Stimulated activated CD4-positive, alpha-beta T cell treated with anti-CD3 and anti-CD28 coated beads, Interleukin-1b, Interleukin-23, amount 100 ng/mL, for 48 hours (primary cell): ENCODE results near the gene PREX1.
A peak's percentile ranks its signal among the peaks of the same experiment; 100 is the strongest.
"Not testable (repeated sequence)": the region's sequence is repeated elsewhere in the genome, so short reads cannot be mapped to it uniquely, and the experiment has no call there.

Experiments
- DNase-seq: peaks from one replicate; pipeline ENCODE4 v3.0.0-alpha.2; 2020

Gene PREX1

DNA sequence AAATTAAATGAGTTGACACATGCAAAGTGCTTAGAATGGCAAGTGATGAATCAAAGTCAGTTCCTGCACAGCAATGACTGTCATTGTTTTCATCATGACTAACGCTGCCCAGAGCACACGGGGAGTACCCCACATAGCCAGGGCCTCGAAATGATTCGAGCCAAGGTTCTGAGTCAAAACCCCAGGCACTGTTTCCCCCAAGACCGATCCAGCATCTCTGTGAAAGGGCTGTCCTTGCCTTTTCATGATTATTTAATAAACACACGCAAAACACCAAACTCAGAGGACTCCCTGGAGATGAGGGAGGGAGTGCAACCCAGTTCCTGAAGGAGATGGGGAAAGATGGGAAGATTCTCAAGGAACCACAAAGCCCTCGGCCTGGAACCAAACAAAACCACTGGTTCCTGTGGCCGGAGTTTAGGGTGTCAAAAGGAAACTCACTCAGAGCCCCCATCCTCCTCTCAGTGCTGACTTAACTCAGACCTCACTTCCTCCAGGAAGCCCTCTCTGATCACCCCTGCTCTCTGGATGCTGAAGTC lies 3.8 kb downstream of the PREX1 start:
- DNase-seq = peak; percentile 82

DNA sequence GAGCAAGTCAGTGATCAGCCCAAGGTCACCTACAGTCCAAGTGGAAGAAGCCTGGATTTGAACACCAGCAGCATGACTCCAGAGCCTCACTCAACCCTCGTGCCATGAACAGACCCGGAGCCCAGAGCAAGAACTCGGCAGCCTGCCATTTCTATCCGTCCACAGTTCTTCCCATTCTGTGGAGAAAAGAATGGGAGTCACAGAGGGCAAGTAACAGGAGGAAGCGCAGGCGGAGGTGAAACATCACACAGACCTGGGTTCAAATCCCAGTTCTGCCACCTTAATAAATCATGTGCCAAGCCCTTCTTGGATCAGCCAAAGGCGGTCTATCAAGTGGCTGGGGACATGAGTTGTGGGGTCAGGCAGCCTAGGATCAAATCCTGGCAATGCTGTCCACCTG lies 4.3 kb downstream of the PREX1 start:
- DNase-seq = no peak

DNA sequence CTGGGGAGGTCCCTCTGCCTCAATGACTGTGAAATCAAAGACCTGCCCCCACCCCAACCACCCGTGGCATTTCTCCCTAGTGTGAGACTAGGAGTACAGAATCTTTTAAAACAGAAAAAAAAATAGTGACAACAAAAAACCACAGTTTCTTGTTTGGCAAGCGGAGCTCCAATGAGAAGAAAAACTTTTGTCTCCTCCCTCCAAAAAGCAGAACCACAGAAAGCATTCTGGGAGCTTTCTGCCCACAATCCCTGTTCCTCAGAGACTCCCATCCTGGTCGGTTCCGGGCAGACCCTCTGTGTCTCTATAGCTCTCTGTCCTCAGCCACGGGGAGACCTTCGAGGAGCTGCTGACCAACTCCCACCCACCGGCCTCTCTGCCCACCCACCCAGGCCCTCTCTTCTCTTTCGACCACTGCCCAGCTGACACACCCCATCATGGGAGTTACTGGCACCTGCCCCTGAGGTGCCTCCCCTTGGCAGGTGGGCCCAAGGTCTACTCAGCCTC lies 4.9 kb downstream of the PREX1 start:
- no peak for DNase-seq

DNA sequence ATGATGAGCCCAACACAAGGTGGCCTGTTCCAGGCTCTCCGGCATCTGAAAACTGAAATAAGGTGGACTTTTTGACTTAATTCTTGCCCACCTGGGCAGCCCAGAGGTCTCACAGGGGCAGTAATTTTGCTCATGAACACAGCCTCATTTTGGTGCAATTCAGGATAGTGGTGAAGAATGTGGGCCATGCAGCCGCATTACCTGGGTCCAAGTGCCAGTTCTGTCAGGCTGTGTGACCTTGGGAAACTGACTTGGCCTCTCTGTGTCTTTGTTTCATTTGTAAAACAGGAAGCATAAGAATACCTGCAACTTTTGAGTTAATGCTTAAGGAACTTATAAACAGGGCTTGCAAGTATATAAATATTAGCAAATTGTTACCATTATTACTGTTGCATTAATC lies 5.6 kb downstream of the PREX1 start:
- no peak for DNase-seq

DNA sequence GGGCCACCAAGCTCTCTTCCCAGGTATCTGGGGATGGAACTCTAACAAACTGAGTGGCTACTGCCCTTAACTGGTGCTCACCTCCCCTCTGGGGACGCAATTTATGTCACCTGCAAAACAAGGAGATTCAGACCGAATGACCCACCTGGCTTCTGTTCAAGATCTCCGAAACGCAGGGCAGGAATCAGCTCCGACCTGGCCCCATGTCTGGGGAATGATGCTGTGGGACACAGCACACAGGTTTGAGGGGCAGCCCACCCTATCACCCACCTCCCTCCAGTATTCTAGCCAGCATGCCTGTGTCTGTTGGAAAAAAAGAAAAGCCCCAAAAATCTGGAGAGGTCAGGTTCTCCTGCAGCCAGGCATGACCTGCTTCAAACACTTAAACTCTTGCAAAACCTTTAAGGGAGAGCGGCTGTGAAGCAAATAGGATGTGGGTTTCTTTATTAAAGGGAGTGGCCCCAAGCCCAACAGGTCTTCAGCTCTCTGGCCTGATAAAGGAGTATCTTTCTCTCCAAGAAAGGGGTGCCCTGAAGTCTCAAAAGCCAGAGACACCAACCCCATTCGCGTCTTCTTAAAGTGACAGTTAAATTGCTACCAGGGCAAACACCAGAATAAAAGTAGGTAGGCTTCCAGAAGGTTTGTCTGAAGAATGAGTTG lies 6.4 kb downstream of the PREX1 start:
- DNase-seq = no peak

DNA sequence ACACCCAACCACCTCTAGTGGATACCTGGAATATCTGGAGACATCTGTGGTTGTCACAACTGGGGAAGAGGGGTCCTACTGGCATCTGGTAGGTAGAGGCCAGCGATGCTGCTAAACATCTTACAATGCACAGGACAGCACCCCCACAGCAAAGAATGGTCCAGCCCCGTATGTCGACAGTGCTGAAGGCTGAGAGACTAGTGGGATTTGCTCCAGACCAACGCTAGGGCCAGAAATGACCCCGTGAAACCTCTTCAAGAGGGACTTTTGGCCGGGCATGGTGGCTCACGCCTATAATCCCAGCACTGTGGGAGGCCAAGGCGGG lies 7.2 kb downstream of the PREX1 start:
- DNase-seq = no peak

DNA sequence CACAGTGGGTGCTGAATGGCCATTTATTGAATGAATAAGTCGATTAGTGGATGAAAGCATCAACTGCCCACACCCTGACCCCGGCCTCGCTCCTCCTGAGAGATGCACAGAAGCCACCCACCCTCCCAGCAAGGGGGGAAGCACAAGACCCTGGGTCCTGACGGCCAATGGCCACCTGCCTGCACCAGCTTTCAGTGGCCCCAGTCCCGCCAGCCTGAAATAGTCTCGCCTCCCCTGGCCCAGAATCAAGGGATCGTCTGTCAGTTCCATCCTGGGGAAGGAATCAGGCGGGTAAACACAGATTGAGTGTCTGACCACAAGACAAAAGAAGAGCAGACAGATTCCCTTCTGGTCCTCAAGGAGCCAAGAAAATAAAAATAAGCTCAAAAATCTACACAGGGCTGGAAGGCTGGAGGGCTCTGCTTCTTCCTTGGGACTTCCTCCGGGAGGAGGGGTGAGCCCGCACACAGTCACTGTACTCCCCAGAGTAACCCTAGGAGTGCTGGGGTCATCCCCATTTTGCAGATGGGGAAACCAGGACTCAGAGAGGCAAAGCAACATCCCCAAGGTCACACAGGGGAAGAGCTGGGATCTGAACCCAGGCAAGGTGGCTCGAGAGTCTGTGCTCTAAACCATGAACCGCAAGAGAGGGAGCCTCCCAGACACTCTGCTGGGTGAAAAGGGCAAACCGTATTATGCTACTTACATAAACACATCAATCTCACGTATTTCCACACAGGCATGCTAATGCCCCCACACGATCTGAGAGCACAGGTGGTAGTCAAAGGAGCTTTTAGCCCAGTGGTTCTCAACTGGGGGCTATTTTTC lies 7.8 kb downstream of the PREX1 start:
- DNase-seq = no peak

DNA sequence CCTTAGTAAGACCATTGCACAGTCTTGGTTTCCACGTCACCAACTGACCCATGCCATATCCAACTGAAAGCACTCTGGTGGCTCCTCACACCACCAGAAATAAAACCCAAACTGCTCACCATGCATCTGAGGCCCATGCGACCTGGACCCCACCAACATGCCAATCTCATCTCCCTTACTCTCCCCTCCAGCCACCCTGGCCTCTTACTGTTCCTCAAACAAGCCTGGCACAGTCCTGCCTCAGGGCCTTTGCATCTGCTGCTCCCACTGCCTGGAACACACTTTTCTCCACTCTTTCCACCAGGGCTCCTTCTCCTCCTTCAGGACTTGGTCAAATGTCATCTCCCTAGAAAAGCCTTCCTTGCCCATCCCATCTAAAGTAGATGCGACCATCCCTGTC lies 8.7 kb downstream of the PREX1 start:
- DNase-seq = no peak

DNA sequence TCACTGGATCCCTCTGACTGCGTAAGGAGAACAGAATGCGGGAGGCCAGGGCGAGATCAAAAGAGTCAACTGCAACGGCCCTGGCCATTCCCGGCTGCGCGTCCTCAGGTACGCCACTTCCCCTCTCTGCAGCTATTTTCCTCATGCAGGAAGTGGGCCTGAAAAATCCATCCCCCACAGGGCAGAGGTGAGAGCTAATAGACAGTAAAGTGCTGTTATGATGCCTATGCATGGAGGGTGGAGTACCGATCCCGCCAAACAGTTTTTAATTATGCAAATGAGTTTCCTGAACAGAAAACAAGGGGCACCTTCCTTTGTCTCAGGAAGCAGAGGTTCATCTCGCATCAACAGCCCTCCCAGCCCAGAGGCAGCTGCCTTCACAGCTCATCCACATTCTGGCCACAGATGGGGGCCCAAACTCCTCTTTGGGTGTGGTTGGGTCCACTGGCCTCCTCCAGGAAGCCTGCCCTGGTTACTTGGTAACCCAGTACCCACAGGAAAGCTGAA lies 9.3 kb downstream of the PREX1 start:
- DNase-seq = peak; percentile 20

DNA sequence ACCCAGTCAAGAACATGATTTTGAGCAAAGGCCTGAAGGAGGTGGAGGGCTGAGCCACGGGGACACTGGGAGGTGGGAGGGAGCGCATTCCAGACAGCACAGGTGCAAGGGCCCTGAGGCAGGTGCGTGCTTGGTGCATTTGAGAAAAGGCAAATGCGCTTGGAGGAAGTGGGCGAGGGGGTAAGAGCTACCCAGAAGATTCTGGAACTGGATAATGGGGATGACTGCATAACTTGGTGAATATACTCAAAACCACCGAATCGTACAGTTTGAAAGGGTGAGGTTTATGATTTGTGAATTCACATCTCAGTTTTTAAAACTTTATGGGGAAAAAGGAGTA lies 9.8 kb downstream of the PREX1 start:
- DNase-seq = no peak

DNA sequence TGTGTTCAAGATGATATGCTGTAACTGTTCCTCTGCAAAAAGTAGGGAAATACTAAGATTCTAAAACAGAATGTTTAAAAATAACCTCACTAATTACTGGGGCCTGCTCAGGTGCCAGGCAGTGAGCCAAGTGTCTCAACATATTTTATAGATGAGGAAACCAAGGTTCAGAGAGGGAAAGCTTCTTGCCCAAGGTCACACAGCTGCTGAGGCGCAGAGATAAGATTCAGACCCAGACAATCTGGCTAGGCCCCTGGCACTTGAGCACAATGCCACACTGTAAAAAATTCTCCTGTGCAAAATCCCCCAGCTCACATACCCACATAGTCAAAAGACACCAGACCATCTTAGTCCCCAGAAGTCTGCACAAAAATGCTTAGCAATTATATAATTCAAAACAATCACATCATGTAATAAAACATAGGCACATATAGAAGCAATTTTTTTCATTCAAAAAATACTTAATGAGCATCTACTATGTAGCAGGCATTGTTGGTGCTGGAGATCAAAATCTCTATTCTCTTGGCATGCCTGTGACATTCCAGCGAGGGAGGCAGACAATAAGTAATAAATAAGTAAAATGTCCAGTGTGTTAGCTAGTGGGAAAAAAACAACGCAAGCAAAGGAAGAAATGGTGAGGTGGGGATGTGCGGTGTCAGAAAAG lies 10.3 kb downstream of the PREX1 start:
- no peak for DNase-seq

DNA sequence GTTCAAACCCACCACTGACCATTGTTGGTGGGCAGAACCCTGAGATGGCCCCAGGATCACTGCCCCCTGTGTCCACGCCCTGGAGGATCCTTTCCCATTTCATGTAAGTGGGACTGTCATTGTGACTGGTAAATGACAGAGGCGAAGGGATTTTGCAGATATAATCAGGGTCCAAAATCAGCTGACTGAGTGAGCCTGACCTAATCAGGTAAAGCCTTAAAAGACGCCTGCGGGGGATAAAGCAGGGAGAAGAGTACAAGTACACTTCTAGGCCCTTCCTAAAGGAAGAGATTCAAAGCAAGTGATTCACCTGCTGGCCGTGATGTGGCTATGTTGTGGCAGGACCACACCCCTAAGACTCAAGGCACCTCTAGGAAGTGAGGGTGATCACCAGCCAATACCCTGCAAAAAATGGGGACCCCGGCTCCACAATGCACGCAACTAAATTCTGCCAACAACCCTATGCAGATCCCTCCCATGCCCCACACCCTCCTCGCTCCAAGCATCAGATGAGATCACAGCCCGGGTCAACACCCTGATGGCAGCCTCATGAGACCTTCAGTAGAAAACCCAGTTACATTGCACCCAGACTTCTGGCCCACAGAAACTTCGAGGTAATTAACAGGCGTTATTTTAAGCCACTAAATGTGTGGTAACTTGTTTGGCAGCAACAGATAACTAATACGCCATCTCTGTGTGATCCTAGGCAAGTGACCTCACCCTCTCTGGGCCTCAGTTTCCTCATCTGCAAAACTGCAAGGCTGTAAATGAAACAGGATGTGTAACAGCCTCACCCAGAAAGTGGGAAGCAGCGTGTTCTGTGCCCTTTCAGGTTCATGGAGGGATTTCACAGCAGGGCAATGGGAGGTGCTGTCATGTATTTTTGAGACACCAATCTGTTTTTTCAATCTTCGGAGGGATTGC lies 11.3 kb downstream of the PREX1 start:
- no peak for DNase-seq

DNA sequence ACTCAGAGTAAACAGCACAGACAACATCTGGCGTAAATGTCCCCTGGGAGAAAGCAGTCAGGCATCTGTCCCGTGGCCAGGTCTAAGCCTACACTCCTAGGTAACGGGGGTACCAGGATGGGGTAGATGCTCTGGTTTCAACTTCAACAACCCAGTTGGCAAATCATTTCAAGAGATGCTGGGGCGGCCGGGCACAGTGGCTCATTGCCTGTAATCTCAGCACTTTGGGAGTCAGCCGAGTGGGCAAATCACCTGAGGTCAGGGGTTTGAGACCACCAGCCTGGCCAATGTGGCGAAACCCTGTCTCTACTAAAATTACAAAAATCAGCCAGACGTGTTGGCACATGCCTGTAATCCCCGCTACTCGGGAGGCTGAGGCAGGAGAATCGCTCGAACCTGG lies 12.3 kb downstream of the PREX1 start:
- no peak for DNase-seq

DNA sequence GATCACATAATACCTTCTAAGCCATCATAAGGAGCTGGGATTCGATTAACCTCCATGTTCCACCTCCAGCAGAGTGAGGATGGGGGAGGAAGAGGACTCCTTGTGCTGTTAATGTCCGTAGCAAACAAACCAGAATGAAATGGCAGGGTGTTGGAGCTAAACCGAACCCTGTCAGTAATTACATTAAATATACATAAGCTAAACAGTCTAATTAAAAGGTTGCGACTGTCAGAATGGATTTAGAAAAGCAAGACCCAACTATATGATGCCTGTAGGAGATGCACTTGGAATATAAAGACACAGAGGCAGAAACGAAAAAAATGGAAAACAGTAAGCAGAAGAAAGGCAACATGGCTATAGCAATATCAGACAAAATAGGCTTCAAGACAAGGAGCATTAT lies 13.2 kb downstream of the PREX1 start:
- no peak for DNase-seq

DNA sequence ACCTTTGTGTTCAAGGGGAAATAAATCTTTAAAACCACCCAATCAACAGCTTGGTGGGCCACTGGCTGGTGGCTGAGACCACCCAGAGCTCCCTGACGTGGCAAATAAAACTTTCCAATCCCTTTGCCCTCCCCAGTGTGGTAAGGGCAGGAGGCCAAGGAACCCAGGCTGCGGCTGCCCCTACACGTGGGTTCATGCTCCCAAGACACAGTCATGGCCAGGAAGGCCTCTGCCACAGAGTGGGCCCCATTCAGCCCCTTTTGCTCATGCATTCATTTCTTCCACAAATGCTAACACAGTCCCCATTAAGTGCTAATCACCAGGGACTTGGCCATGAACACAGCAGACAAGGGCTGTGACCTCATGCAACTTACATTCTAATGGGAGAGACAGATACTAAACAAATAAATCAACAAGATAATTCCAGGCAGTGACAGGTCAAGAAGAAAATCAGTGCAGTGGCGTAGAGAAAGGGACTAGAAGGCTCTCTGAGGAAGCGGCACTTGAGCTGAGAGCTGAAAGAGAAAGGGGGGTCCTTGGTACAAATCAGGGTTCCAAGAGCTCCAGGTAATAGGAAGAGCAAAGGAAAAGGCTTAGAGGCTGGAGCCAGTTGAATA lies 13.8 kb downstream of the PREX1 start:
- DNase-seq = no peak

DNA sequence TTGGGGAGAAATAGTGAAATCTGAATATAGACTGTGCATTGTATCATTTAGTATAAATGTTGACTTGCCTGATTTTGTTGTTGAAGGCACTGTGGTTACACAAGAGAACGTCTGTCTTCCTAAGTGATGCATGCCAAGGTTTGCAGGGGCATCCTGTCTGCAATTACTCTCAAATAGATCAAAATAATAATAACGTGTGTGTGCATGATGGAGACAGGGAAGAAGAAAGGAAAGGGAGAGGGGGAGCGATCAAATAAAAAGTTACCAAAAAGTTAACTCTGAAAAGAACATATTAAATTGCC lies 14.4 kb downstream of the PREX1 start:
- DNase-seq = no peak

DNA sequence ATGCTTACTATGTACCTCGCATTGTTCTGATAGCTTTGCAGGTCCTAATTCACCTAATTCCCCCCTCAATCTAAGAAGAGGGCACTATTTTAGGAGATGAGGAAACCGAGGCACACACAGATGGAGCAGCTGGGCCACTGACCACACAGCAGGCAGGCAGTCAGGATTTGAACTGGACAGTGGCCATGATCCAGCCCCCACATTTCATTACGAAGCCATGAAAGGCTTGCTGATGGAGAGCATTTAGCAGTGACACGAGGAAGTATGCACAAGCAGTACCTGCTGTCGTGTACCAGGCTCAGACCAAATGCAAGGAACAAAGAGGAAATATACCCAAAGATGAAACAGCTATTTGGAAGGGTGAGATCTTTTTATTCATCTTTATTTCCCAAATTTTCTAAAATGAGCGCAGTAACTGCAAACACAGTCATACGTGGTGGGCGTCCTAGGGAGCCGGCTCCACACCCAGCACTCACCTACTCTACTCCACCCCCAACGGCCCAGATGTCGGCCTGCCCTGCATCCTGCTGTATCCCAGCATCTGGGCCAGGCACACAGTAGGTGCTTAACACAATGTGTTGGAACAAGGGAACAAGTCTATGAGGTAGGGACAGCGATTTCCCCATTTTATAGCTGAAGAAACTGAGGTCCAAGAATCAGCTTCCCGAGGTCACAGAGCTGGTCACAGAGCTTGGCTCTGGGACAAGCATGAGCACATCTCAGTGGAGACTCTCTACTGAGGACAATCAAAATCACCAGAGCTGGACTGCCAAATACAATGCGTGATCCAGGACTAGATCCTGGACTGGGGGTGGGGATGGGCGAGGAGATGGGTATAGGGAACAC lies 15.0 kb downstream of the PREX1 start:
- no peak for DNase-seq

DNA sequence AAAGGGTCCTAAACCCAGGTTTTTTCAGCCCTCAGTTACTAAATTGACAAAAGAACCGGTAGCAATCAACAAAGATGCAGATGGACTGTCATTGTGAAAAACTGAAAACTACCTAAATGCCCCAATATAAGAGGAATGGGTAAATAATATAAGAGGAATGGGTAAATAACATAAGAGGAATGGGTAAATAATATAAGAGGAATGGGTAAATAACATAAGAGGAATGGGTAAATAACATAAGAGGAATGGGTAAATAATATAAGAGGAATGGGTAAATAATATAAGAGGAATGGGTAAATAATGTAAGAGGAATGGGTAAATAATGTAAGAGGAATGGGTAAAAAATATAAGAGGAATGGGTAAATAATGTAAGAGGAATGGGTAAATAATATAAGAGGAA lies 15.7 kb downstream of the PREX1 start:
- not testable (repeated sequence) for DNase-seq

DNA sequence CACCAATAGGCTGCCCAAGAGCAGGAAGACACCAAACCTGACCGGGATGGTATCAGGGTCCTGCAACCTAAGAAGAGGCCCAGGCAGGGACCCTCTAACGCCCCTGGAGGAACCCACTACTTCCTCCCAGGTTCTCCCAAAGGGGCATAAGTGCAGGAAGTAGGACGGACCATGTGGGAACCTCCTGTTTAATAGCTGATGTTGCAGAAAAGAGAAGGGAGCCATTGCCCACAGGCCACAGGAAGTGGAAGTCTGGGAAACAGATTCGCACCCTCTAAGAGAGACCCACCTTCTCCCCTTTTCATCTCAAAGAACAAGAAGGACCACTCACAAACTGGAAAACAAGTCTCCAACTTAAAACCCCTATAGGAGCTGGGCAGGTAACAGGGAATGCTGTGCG lies 18.1 kb downstream of the PREX1 start:
- no peak for DNase-seq

DNA sequence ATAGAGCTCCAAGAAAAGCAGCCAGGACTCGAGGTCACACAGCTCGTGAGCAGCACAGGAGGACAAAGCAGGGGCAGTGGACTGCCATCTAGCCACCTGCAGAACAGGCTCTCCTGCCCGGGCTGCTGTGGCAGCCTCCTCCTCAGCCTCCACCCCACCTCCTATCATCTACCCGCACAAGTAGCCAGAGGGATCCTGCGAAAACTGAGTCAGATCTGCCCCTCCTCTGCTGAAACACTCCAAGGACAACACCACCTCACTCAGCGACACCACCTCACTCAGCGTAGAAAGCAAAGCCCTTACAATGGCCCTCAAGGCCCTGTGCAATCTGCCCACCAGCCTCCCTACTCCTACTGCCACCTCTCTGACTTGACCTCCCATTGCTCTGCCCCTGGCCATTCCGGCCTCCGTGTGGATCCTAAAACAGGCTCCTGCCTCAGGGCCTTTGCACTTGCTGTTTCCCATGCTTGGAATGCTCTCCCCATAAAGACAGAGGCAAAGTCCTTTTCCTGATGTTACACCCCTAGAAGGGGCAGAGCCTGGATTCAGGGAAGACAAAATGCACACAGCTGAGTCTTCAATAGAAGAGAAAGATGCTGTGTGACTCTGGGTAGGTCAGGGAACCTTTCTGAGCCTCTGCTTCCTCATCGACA lies 19.3 kb downstream of the PREX1 start:
- DNase-seq = no peak
